HG03378 (cell line): Measurements from ENCODE around the gene PAX3.

ENCODE experiments used
- ATAC-seq: cut with Tn5 transposase; IDR thresholded peaks from one replicate; pipeline ENCODE4 v1.9.1; 2021; ENCODE audit warnings: mild to moderate bottlenecking, moderate library complexity; ENCODE audit not compliant: unreplicated experiment

Gene PAX3

GRCh38 chr2:222272446-222273015, 26.3 kb downstream of the PAX3 start:
- ATAC-seq: no peak

- no peak for ATAC-seq
Observed at GRCh38 chr2:222271854-222272253, 26.9 kb downstream of the PAX3 start.

- ATAC-seq: no peak
Observed at GRCh38 chr2:222270396-222270795, 28.4 kb downstream of the PAX3 start.

GRCh38 chr2:222269132-222269531, 29.7 kb downstream of the PAX3 start:
- no peak for ATAC-seq

GRCh38 chr2:222268311-222268990, 30.3 kb downstream of the PAX3 start:
- ATAC-seq: no peak

- no peak for ATAC-seq
Observed at GRCh38 chr2:222264791-222265320, 33.9 kb downstream of the PAX3 start.

GRCh38 chr2:222261504-222261903, 37.3 kb downstream of the PAX3 start:
- no peak for ATAC-seq

GRCh38 chr2:222257645-222258044, 41.2 kb downstream of the PAX3 start:
- ATAC-seq: no peak

- ATAC-seq: no peak
Observed at GRCh38 chr2:222256250-222256649, 42.5 kb downstream of the PAX3 start.

GRCh38 chr2:222255090-222255489, 43.7 kb downstream of the PAX3 start:
- no peak for ATAC-seq

GRCh38 chr2:222250313-222250712, 48.5 kb downstream of the PAX3 start:
- ATAC-seq: no peak

- no peak for ATAC-seq
Observed at GRCh38 chr2:222249444-222249843, 49.4 kb downstream of the PAX3 start.

- no peak for ATAC-seq
Observed at GRCh38 chr2:222248818-222249217, 50.0 kb downstream of the PAX3 start.

GRCh38 chr2:222248256-222248655, 50.5 kb downstream of the PAX3 start:
- ATAC-seq: no peak

- ATAC-seq: peak; percentile 83
Observed at GRCh38 chr2:222242532-222242931, 56.3 kb downstream of the PAX3 start.

- ATAC-seq: no peak
Observed at GRCh38 chr2:222241128-222241870, 57.5 kb downstream of the PAX3 start.

GRCh38 chr2:222240676-222241049, 58.1 kb downstream of the PAX3 start:
- no peak for ATAC-seq

- no peak for ATAC-seq
Observed at GRCh38 chr2:222239945-222240675, 58.7 kb downstream of the PAX3 start.

GRCh38 chr2:222239091-222239490, 59.7 kb downstream of the PAX3 start:
- no peak for ATAC-seq

GRCh38 chr2:222238072-222238471, 60.7 kb downstream of the PAX3 start:
- ATAC-seq: no peak

- ATAC-seq: no peak
Observed at GRCh38 chr2:222232839-222233238, 66.0 kb downstream of the PAX3 start.
